GM21423 (cell line): ENCODE results near the gene DDX60.
"Not testable (repeated sequence)": the region's sequence is repeated elsewhere in the genome, so short reads cannot be mapped to it uniquely, and the experiment has no call there.

Experiments
- ATAC-seq: cut with Tn5 transposase; IDR thresholded peaks from one replicate; pipeline ENCODE4 v1.9.1; 2021; ENCODE audit warnings: mild to moderate bottlenecking, moderate library complexity; ENCODE audit not compliant: unreplicated experiment

The DDX60 gene

GRCh38 chr4:168293386-168293975, 25.1 kb downstream of the DDX60 start:
- peak; percentile 71 for ATAC-seq

- ATAC-seq = peak; percentile 44
Measured at GRCh38 chr4:168291242-168291641, 27.3 kb downstream of the DDX60 start.

GRCh38 chr4:168285850-168286249, 32.7 kb downstream of the DDX60 start:
- ATAC-seq = not testable (repeated sequence)

- ATAC-seq = no peak
Measured at GRCh38 chr4:168279556-168279955, 39.0 kb downstream of the DDX60 start.

GRCh38 chr4:168275836-168276235, 42.7 kb downstream of the DDX60 start:
- ATAC-seq = no peak

GRCh38 chr4:168274871-168275270, 43.7 kb downstream of the DDX60 start:
- ATAC-seq = no peak

- ATAC-seq = no peak
Measured at GRCh38 chr4:168273838-168274237, 44.7 kb downstream of the DDX60 start.

- no peak for ATAC-seq
Measured at GRCh38 chr4:168272488-168272887, 46.1 kb downstream of the DDX60 start.

GRCh38 chr4:168269896-168270295, 48.7 kb downstream of the DDX60 start:
- ATAC-seq = no peak

- ATAC-seq = no peak
Measured at GRCh38 chr4:168265327-168265726, 53.2 kb downstream of the DDX60 start.

- no peak for ATAC-seq
Measured at GRCh38 chr4:168264903-168265302, 53.6 kb downstream of the DDX60 start.

- ATAC-seq = no peak
Measured at GRCh38 chr4:168263039-168263438, 55.5 kb downstream of the DDX60 start.

- peak; percentile 47 for ATAC-seq
Measured at GRCh38 chr4:168259096-168259495, 59.5 kb downstream of the DDX60 start.

- no peak for ATAC-seq
Measured at GRCh38 chr4:168257768-168258167, 60.8 kb downstream of the DDX60 start.

- no peak for ATAC-seq
Measured at GRCh38 chr4:168248176-168248710, 70.3 kb downstream of the DDX60 start.

- no peak for ATAC-seq
Measured at GRCh38 chr4:168247603-168248002, 70.9 kb downstream of the DDX60 start.

GRCh38 chr4:168241953-168242352, 76.6 kb downstream of the DDX60 start:
- no peak for ATAC-seq

- ATAC-seq = no peak
Measured at GRCh38 chr4:168240821-168241220, 77.7 kb downstream of the DDX60 start.

GRCh38 chr4:168221301-168221700, 97.3 kb downstream of the DDX60 start:
- no peak for ATAC-seq

- no peak for ATAC-seq
Measured at GRCh38 chr4:168220893-168221292, 97.7 kb downstream of the DDX60 start.

GRCh38 chr4:168218645-168219044, 99.9 kb downstream of the DDX60 start:
- ATAC-seq = no peak

- ATAC-seq = not testable (repeated sequence)
Measured at GRCh38 chr4:168213511-168213910, 105.0 kb downstream of the DDX60 start.

GRCh38 chr4:168212656-168213055, 105.9 kb downstream of the DDX60 start:
- ATAC-seq = no peak
